Neural cell (in vitro differentiated cells): ENCODE results near the gene RAB3GAP2. TPM values are rescaled to one million over a fixed set of nuclear protein-coding genes. Genes with fewer than 3 reads are reported as not detected.

Source experiments
- H2AFZ ChIP-seq: fragments of 200-600, 300-800 bp; sonication (generic), shearing (Covaris generic); 2 replicates; pipeline ENCODE4 v1.6.0; 2014; ENCODE audit warnings: low read depth, mild to moderate bottlenecking, antibody characterized with exemption, low read length, moderate library complexity
- H3F3A ChIP-seq: fragments of 200-600 bp; shearing (Covaris generic); 2 replicates; pipeline ENCODE4 v1.6.1; 2016; ENCODE audit warnings: mild to moderate bottlenecking, moderate library complexity, mixed read lengths, antibody characterized with exemption, low read length; ENCODE audit not compliant: insufficient read depth, poor library complexity, severe bottlenecking
- H3K27ac ChIP-seq: fragments of 200-600, 300-800 bp; sonication (generic), shearing (Covaris generic); 2 replicates; pipeline ENCODE4 v1.5.1; 2014; ENCODE audit warnings: mild to moderate bottlenecking, low read length, moderate library complexity
- H3K27me3 ChIP-seq: fragments of 300-800, 200-600 bp; sonication (generic), shearing (Covaris generic); 2 replicates; pipeline ENCODE4 v1.6.0; 2014; ENCODE audit warnings: mild to moderate bottlenecking, low read depth, low read length, moderate library complexity; ENCODE audit not compliant: insufficient read depth
- H3K36me3 ChIP-seq: fragments of 300-800, 200-600 bp; sonication (generic), shearing (Covaris generic); 2 replicates; pipeline ENCODE4 v1.5.1; 2014; ENCODE audit warnings: mild to moderate bottlenecking, antibody characterized with exemption, low read length, moderate library complexity; ENCODE audit not compliant: insufficient read depth
- H3K4me2 ChIP-seq: fragments of 300-800, 200-600 bp; sonication (generic), shearing (Covaris generic); 2 replicates; pipeline ENCODE4 v1.6.0; 2014; ENCODE audit warnings: mild to moderate bottlenecking, low read length
- H3K4me3 ChIP-seq: fragments of 300-800, 200-600 bp; sonication (generic), shearing (Covaris generic); 2 replicates; pipeline ENCODE4 v1.5.1; 2014; ENCODE audit warnings: mild to moderate bottlenecking, low read length, moderate library complexity
- H3K79me2 ChIP-seq: fragments of 200-600 bp; shearing (Covaris generic); replicated peaks from 2 replicates; pipeline ENCODE4 v1.6.0; 2014; ENCODE audit warnings: mild to moderate bottlenecking, low read length, moderate library complexity; ENCODE audit not compliant: insufficient read depth
- H3K9ac ChIP-seq: fragments of 300-800, 200-600 bp; sonication (generic), shearing (Covaris generic); 2 replicates; pipeline ENCODE4 v1.6.1; 2016; ENCODE audit warnings: mild to moderate bottlenecking, low read length, mixed read lengths
- H3K9me2 ChIP-seq: fragments of 200-600 bp; shearing (Covaris generic); 2 replicates; pipeline ENCODE4 v1.6.1; 2016; ENCODE audit warnings: mild to moderate bottlenecking, low read length, mixed read lengths; ENCODE audit not compliant: insufficient read depth
- H3K9me3 ChIP-seq: fragments of 200-600, 300-800 bp; sonication (generic), shearing (Covaris generic); 2 replicates; pipeline ENCODE4 v1.6.1; 2016; ENCODE audit warnings: mild to moderate bottlenecking, mixed run types, low read length, moderate library complexity, mixed read lengths
- H4K20me1 ChIP-seq: fragments of 200-600 bp; shearing (Covaris generic); 2 replicates; pipeline ENCODE4 v1.6.1; 2016; ENCODE audit warnings: mild to moderate bottlenecking, mixed run types; ENCODE audit not compliant: insufficient read depth
- CTCF ChIP-seq: fragments of 450-650 bp; IDR thresholded peaks from 2 replicates; pipeline ENCODE4 v1.5.1; 2014; ENCODE audit warnings: antibody characterized with exemption, mild to moderate bottlenecking, moderate library complexity; ENCODE audit not compliant: poor library complexity, severe bottlenecking
- EP300 ChIP-seq: fragments of 450-650 bp; conservative IDR thresholded peaks from 2 replicates; pipeline ENCODE4 v1.6.1; 2014; ENCODE audit warnings: antibody characterized with exemption, mild to moderate bottlenecking, moderate library complexity; ENCODE audit not compliant: poor library complexity, severe bottlenecking
- EZH2 ChIP-seq: fragments of 200-600, 300-800 bp; shearing (Covaris generic), sonication (generic); IDR thresholded peaks from 2 replicates; pipeline ENCODE4 v1.6.1; 2014; ENCODE audit warnings: antibody characterized with exemption, low read length, borderline replicate concordance, mild to moderate bottlenecking; ENCODE audit not compliant: insufficient read depth, poor library complexity, severe bottlenecking
- MXI1 ChIP-seq: fragments of 450-650 bp; conservative IDR thresholded peaks from 2 replicates; pipeline ENCODE4 v1.6.1; 2014; ENCODE audit warnings: antibody characterized with exemption, mild to moderate bottlenecking; ENCODE audit not compliant: poor library complexity, severe bottlenecking
- POLR2AphosphoS5 ChIP-seq: IDR thresholded peaks from 2 replicates; pipeline ENCODE4 v1.6.1; 2012
- RAD21 ChIP-seq: fragments of 450-650 bp; conservative IDR thresholded peaks from 2 replicates; pipeline ENCODE4 v1.6.1; 2014; ENCODE audit warnings: antibody characterized with exemption, mild to moderate bottlenecking, moderate library complexity
- REST ChIP-seq: IDR thresholded peaks from 2 replicates; pipeline ENCODE4 v1.6.1; 2012; ENCODE audit warnings: borderline replicate concordance
- SMC3 ChIP-seq: fragments of 450-650 bp; conservative IDR thresholded peaks from 2 replicates; pipeline ENCODE4 v1.6.1; 2014; ENCODE audit warnings: antibody characterized with exemption, mild to moderate bottlenecking, moderate library complexity; ENCODE audit not compliant: poor library complexity
- TAF1 ChIP-seq: IDR thresholded peaks from 2 replicates; pipeline ENCODE4 v1.6.1; 2012; ENCODE audit warnings: low read depth
- polyA plus RNA-seq: library from polyadenylated mRNA; depleted of rRNA; stranded (reverse); fragments of >200 nt; gene quantifications from 2 replicates; pipeline ENCODE4 v1.2.3, GENCODE V29; 2014

The RAB3GAP2 gene
- polyA plus RNA-seq, 1 donor from 2014 or later = 39.9 TPM

DNA sequence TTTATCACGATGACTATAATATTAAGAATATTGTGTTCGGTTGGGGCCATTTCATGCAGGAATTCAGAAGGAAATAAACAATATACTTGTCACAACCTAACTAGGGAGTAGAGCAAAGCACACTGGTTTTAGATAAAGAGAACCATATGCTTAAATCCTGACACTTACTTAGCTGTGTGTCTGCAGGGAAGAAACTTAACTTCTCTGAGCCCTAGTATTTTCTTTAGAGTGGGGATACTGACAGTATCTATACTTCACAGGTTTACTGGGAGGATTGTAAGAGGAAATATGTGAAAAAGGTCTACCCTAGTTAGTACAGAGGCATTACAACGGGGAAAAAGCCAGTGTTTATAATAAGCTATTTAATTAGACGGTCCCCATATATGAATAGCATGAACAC lies 105.4 kb downstream of the RAB3GAP2 start:
- H3K4me3 ChIP-seq = no peak overlapping the region
- no peak overlapping the region for H3K27ac ChIP-seq
- H3K9ac ChIP-seq = no peak overlapping the region
- H3K79me2 ChIP-seq = no peaks in the 10 kb centered on the region
- H3K4me2 ChIP-seq = no peak overlapping the region
- no peaks in the 10 kb centered on the region for H3K9me2 ChIP-seq
- no peaks in the 10 kb centered on the region for H3K36me3 ChIP-seq
- H4K20me1 ChIP-seq = no peaks in the 10 kb centered on the region
- no peak overlapping the region for H2AFZ ChIP-seq
- no peaks in the 10 kb centered on the region for H3F3A ChIP-seq
- no peak for TF ChIP-seq EZH2
- TF ChIP-seq TAF1 = no peak
- no peak for TF ChIP-seq REST
- no peak for TF ChIP-seq EP300
- no peak for TF ChIP-seq POLR2AphosphoS5
- TF ChIP-seq MXI1 = no peak
- no peak for TF ChIP-seq CTCF
- TF ChIP-seq SMC3 = no peak
- no peak for TF ChIP-seq RAD21
- H3K9me3 ChIP-seq = no peaks in the 10 kb centered on the region
- H3K27me3 ChIP-seq = no peaks in the 10 kb centered on the region

GRCh38 chr1:220164517-220164916 lies 107.7 kb downstream of the RAB3GAP2 start:
- no peaks in the 10 kb centered on the region for H4K20me1 ChIP-seq
- H3K4me2 ChIP-seq = no peak overlapping the region
- no peak for TF ChIP-seq SMC3
- TF ChIP-seq CTCF = no peak
- TF ChIP-seq REST = no peak
- TF ChIP-seq TAF1 = no peak
- no peak for TF ChIP-seq EP300
- no peak for TF ChIP-seq RAD21
- no peak for TF ChIP-seq POLR2AphosphoS5
- no peak for TF ChIP-seq MXI1
- no peak for TF ChIP-seq EZH2

More at GRCh38 chr1:220164517-220164916, 107.7 kb downstream of the RAB3GAP2 start:
- H2AFZ ChIP-seq = no peak overlapping the region
- H3K27me3 ChIP-seq = no peaks in the 10 kb centered on the region
- H3K4me3 ChIP-seq = no peak overlapping the region
- H3K9ac ChIP-seq = no peak overlapping the region
- no peak overlapping the region for H3K27ac ChIP-seq
- peaks cover 5% of the 10 kb centered on the region for H3K36me3 ChIP-seq
- H3K79me2 ChIP-seq = no peaks in the 10 kb centered on the region
- H3K9me3 ChIP-seq = no peaks in the 10 kb centered on the region
- H3K9me2 ChIP-seq = no peaks in the 10 kb centered on the region
- no peaks in the 10 kb centered on the region for H3F3A ChIP-seq
